ENCODE results near the gene DGKZ. TPM values are rescaled to one million over a fixed set of nuclear protein-coding genes. Genes with fewer than 3 reads are reported as not detected.
A peak's percentile ranks its signal among the peaks of the same experiment; 100 is the strongest.

Gene DGKZ
- total RNA-seq, 1 donor from 2014 or later, result 46.8 TPM

- H3K27me3 Mint-ChIP-seq (ENCODE audit: low read depth), result no peaks in the 10 kb centered on the region
- no peak for TF ChIP-seq CTCF (IDR thresholded peaks at IDR 0.05)
- no peak overlapping the region for H3K4me3 Mint-ChIP-seq (ENCODE audit: unreplicated experiment)
These were observed 27.6 kb downstream of the DGKZ start for GRCh38 chr11:46374815-46375214.

DNA sequence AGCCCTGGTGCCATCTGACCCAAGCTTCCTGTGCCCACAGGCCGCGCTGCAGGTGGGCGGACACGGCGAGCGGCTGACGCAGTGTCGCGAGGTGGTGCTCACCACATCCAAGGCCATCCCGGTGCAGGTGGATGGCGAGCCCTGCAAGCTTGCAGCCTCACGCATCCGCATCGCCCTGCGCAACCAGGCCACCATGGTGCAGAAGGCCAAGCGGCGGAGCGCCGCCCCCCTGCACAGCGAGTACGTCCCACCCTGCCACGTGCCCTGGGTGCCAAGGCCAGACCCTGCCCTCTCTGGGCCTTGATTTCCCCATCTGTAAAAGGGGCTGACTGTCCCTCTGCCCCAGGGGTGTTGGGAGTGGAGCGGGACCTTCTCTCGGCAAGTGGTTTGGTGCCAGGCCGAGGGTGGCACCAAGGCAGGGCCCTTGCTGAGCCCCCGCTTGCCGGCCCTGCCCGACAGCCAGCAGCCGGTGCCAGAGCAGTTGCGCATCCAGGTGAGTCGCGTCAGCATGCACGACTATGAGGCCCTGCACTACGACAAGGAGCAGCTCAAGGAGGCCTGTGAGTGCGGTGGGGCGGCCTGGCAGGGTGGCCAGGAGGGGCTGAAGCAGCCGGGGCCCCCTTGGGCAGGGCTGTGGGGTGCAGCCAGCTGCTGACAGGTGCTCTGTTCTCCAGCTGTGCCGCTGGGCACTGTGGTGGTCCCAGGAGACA, 28.3 kb downstream of the DGKZ start:
- H3K9me3 Mint-ChIP-seq (ENCODE audit: low read depth), result no peaks in the 10 kb centered on the region
- DNase-seq (ENCODE audit: low spot score), result no peak
- TF ChIP-seq CTCF (IDR thresholded peaks at IDR 0.05), result no peak
- H3K27ac Mint-ChIP-seq (ENCODE audit: unreplicated experiment), result no peak overlapping the region
- H3K4me3 Mint-ChIP-seq (ENCODE audit: unreplicated experiment), result no peak overlapping the region
- H3K36me3 Mint-ChIP-seq (ENCODE audit: low read depth), result peaks cover 15% of the 10 kb centered on the region
- no peaks in the 10 kb centered on the region for H3K27me3 Mint-ChIP-seq (ENCODE audit: low read depth)
- H3K4me1 Mint-ChIP-seq (ENCODE audit: low read depth), result no peaks in the 10 kb centered on the region

More at GRCh38 chr11:46374815-46375214, 27.6 kb downstream of the DGKZ start:
- no peak for DNase-seq (ENCODE audit: low spot score)
- H3K4me1 Mint-ChIP-seq (ENCODE audit: low read depth), result no peaks in the 10 kb centered on the region
- H3K9me3 Mint-ChIP-seq (ENCODE audit: low read depth), result no peaks in the 10 kb centered on the region
- H3K27ac Mint-ChIP-seq (ENCODE audit: unreplicated experiment), result no peak overlapping the region
- peaks cover 16% of the 10 kb centered on the region for H3K36me3 Mint-ChIP-seq (ENCODE audit: low read depth)

GRCh38 chr11:46376258-46377050, 29.2 kb downstream of the DGKZ start:
- Mint-ChIP-seq H3K27me3 (ENCODE audit: low read depth) (no peaks in the 10 kb centered on the region), H3K4me1 (ENCODE audit: low read depth) (no peaks in the 10 kb centered on the region), H3K9me3 (ENCODE audit: low read depth) (no peaks in the 10 kb centered on the region), H3K36me3 (ENCODE audit: low read depth) (peaks cover 15% of the 10 kb centered on the region), H3K4me3 (ENCODE audit: unreplicated experiment) (no peak overlapping the region), H3K27ac (ENCODE audit: unreplicated experiment) (peak overlapping the region; percentile 63)
- TF ChIP-seq CTCF (IDR thresholded peaks at IDR 0.05), result no peak
- DNase-seq (ENCODE audit: low spot score), result no peak

- peaks cover 5% of the 10 kb centered on the region for H3K4me1 Mint-ChIP-seq (ENCODE audit: low read depth)
These were observed 30.0 kb downstream of the DGKZ start for GRCh38 chr11:46377290-46377689.

More at GRCh38 chr11:46377290-46377689, 30.0 kb downstream of the DGKZ start:
- peaks cover 15% of the 10 kb centered on the region for H3K36me3 Mint-ChIP-seq (ENCODE audit: low read depth)
- H3K4me3 Mint-ChIP-seq (ENCODE audit: unreplicated experiment), result no peak overlapping the region
- no peak for TF ChIP-seq CTCF (IDR thresholded peaks at IDR 0.05)
- no peaks in the 10 kb centered on the region for H3K27me3 Mint-ChIP-seq (ENCODE audit: low read depth)
- no peak overlapping the region for H3K27ac Mint-ChIP-seq (ENCODE audit: unreplicated experiment)
- H3K9me3 Mint-ChIP-seq (ENCODE audit: low read depth), result no peaks in the 10 kb centered on the region
- DNase-seq (ENCODE audit: low spot score), result peak; percentile 90

Data from chondrocyte (in vitro differentiated cells).